Endometrium (tissue), 2 donors: ENCODE data around the gene CACNB1.

Source experiments
- FAIRE-seq: peaks from 2 replicates; lab custom pipeline; 2012; peaks lifted over from hg19 to GRCh38; lab: Jason Lieb, UNC
- donor health status: control.
- donor health status: control.

The CACNB1 gene

GRCh38 chr17:39225959-39226683 lies 28.7 kb upstream of the CACNB1 start:
- no peak for FAIRE-seq

DNA sequence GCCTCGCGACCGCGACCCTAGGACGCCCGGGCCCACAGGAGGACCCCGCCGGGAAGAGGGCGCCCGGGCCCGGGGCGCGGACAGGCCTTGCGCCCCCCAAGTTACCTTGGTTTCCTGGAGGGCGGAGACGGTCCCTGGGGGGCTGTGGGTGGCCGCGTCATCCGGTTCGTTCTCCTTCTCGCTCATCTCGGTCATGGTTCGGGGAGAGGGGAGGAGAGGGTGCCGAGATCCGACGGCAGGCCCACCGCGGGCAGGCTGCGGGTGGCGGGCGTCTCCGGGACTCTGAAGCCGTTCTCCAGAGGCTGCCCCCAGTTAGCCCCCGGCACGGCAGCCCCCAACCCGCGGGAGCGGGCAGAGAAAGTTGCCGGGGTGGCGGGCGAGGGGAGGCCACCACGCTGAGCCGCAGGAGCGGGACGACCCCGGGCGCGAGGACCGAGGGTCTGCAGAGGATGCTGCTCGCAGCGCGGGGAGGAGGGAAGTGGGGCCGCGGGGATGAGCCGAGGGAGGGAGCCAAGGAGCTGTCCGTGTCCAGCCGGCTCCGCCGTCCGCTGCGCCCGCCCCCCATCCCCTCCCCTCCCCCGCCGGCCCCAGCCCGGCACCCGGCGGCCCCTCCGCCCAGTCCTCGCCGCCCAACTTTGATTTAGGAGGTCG lies 28.0 kb upstream of the CACNB1 start, which contains the start of gene STAC2:
TSS of gene STAC2 (minus strand) at position 638 of the 651 bp plus-strand sequence. CDS start at position 195, 443 bp downstream.
- no peak for FAIRE-seq

DNA sequence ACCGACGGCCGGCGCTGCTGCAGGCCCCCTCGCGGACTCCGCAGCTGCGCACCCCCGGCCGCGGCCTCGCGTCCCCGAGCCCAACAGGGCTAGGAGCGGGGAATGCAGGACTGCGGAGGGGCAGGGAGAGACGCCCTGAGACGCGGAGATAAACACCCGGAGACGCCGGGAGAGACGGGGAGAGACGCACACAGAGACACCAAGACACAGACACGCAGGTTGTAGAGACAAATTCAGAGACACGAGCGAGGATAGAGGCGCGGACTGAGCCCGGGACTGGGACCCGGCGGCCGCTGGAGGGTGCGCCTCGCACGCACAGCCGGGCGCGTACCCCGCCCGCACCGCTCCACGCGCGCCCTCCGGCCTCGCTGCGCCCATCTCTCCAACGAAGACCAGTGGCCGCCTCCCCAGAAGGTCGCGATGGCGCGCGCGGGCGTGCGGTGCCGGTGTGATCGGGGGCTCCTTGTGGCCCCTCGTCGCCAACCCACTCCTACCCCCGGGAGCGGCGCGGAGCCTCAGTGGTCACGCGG lies 27.4 kb upstream of the CACNB1 start:
- no peak for FAIRE-seq

DNA sequence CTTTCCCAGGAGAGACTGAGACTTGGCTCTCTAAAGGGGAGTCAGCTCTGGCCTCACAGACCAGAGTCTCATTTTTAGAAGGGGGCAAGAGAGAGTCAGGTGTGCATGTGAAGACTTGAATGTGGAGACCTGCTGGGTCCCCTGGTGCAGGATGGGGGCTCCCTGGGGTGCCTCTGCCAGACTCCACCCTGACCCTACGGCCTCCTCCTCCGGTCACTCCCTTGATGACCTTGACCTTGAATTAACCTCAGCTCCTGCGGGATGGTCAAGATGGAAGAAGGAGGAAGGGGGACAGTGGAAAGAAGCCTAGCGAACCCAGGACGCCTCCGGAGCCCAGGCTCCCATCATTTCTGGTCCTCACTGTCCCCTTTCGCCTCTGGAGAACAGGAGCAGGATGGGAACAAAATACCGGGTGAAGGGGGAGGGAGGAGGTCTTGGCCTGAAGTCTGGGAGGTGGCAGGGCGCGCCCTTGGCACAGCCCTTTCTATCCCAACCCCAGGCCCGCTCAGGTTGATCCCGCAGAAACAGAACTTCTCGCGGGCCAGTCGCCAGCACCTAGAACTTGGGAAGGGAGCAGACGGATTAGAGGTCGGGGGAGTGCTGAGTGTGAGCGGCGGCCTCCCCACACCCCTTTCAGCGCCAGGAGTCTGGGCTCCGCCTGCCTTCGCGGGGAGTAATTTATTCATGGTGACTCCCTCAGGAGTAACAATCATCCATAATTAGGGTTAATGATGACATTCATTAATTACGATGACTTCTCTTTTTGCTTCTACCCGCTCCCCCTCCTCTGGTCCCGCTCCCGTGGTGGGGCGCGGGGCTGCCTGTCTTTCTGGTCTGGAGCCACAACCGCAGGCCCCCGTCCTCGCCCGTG lies 26.7 kb upstream of the CACNB1 start:
- FAIRE-seq: no peak

DNA sequence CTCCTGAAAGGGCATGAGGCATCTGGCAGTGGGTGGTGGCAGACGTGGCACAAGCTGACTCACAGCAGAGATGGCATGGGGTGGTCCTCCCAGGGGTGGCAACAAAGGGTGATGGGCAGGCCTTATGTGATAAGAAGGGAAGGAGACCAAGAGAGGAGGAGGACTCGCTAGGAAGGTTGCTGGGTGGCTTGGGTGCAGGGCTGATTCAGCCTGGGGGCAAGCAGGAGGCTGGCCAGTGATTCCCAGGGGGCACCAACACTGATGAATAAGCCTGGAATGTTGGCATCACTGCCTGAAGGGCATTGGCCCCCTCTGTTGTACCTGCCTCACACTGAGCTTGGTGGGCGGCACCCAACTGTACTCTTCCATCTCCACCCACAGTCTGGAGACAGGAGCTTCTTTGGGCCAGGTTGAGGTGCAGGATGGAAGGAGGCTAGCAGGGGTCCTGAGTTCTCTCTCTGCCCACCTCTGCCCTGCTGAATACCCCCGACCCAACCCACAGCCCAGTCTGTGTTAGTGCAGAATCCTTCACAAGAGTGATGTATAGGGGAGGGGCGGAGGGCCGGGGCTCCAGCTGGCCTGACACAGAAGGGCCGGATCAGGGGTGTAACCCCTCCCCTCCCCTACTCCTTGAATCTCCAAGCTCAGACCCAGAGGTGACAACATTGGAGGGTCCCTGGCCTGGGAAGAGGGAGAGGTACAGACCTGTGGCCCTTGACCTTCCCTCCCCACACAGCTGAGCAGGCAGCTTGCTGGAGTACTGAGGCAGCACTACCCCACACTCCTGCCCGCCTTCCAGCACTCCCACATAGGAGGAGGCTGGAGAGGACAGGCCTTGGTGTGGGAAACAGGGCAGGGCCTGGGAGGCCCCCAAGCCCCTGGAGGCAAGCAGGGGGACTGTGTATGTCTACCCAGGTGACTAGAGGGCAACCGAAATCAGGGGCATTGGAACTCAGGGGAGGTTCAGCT lies 25.7 kb upstream of the CACNB1 start:
- no peak for FAIRE-seq

DNA sequence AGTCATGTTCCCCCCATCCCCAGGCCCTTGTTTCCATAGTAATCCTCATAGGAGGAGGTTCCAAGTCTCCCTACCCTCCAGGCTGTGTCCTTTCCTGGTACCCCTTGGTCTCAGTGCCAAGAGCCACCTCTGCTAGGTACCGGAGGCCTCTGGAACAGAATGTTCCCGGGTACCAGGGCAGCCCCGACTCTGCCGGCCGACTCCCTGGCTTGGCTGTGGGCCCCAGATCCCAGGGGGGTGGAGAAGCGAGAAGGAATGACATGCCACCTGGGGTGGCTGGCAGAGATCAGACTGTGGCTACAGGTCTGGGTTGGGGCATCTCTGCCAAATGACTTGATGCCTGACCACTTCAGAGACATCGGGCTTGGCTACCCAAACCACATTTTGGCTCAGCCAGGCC lies 24.7 kb upstream of the CACNB1 start:
- FAIRE-seq: no peak

- FAIRE-seq: no peak
These were observed 24.1 kb upstream of the CACNB1 start for GRCh38 chr17:39221572-39221971.

DNA sequence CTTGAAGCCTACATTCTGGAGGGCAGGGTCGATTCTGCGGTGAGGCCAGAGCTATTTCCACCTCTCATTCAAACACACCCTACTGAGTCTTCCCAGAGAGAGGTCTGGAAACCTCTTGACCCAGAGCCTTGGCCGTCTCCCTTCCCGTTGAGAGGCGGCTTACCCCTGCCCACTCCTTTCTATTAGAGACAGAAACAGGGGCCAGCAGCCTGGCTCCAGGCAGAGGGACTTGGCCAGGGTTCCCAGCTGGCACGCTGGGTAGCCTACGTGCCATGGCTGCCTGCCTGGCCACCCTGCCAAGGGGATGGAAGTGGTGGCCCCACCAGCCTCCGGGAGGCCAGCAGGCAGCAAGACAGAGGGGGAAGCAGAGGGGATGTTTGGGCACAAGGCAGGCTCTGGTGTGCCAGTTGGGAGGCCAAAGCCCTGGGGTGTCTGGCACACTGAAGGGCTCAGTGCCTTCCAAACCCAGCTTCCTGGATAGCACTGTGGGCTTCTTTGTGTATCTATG lies 22.2 kb upstream of the CACNB1 start:
- no peak for FAIRE-seq

GRCh38 chr17:39218906-39219305 lies 21.4 kb upstream of the CACNB1 start:
- FAIRE-seq: no peak

GRCh38 chr17:39217734-39218369 lies 20.4 kb upstream of the CACNB1 start:
- no peak for FAIRE-seq

- no peak for FAIRE-seq
These were observed 16.4 kb upstream of the CACNB1 start for GRCh38 chr17:39213852-39214251.

DNA sequence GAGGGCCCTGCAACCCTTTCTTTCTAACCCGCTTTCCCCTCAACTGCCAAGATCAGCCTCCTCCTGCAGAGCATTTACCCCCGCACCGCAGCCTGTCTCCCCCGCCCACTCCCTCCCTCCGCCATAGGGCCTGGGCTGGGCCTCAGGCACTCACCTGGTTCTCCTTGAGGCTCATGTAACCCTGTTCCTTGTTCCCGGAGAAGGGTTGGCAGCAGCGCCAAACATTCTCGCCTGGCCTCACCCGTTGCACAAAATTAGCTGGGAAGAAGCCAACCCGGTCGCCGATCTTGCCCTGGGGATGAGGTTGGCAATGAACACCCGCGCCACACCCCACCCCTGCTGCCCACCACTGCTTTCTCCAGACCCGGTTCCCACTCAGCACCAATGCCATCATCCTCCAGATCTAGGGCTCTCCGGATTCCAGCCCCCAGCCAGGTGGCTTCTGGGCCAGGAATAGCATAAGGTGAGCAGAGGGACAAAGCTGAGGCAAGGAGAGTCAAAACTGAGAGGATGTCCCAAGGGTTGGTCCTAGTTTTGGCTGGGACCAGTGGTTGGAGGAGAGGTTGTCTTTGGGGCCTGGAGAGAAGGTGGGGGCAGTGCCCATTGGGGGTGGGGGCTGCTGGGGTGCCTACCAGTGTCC lies 15.5 kb upstream of the CACNB1 start:
- no peak for FAIRE-seq

DNA sequence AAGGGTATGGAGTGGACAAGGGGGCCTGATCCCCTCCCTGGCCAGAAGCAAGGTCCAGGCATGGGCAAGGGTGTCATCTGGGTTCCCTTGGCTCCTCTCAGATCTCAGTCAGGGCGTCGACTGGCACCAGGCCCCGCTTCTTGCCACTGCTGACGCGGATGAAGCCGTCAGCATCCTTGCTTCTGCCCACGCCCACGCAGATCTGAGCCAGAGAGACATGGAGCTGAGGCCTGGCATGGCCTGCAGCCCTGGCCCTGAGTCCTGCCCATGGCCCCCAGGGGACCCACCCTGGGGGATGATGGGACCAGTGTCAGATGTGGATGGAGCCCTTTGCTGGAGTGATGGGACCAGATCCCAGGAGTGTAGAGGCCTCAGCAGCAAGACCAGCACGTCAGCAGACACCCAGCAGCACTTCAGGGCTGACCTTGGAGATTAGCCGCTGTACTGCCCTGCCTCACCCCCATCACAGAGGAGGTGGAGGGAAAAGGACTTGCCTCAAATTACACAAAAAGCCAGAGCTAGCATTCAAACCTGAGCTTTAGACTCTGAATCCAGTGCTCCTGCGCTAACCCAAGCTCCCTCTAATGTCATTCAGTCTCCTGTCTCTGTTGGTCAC lies 14.8 kb upstream of the CACNB1 start:
- no peak for FAIRE-seq

GRCh38 chr17:39210093-39210434 lies 12.6 kb upstream of the CACNB1 start:
- no peak for FAIRE-seq

- FAIRE-seq: no peak
These were observed 12.0 kb upstream of the CACNB1 start for GRCh38 chr17:39209317-39210092.

DNA sequence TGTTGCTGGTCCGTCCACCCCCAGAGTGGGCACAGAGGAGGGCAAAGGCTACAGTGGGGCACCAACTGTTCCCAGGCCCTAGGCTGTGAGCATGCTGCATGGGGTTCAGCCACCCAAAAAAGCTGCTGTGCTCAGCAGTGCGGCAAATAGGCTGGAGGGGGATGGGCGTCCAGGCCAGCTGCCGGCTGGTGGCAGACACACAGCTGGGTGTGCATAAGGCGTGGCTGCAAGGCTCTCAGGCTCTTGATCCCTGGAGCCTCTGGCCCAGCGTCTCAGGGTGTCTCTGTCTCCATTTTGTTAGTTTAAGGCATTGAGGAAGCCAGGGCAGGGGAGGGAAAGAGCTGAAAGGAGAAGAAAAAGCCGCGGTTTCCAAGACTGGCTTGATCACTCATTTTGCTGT lies 11.4 kb upstream of the CACNB1 start:
- no peak for FAIRE-seq

DNA sequence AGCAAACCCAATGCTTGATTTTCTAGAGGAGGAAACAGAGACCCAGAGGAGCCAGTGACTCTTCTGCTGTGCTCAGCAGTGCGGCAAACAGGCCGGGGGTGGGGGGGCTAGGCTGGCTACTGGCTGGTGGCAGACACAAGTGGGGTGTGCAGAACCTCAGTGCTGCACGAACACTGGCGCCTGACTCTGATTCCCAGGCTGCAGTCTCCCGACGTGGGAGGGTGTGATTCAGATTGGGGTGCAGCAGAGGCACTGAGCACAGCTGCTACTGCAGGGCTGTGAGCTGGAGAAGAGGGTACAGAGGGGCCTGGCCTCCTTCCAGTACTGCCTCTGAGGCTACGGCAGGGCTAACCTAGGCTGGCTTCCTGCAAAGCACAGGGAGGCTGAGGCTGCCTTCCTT lies 10.7 kb upstream of the CACNB1 start:
- no peak for FAIRE-seq

DNA sequence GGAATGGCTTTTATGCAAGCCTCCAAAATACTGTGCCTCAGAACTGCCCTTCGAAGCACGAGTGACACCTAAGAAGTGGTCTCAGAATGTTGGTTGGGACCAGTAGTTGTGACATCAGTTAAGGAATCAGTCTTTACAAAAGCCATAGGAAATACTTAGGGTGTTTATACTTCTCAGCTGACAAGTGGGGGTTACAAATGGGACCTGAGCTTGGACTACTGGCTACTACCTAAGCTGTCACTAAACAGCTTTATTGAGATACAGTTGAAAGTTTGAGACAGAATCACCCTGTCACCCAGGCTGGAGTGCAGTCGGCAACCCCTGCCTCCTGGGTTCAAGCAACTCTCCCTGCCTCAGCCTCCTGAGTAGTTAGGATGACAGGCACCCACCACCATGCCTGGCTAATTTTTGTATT lies 7.7 kb upstream of the CACNB1 start:
- FAIRE-seq: no peak

DNA sequence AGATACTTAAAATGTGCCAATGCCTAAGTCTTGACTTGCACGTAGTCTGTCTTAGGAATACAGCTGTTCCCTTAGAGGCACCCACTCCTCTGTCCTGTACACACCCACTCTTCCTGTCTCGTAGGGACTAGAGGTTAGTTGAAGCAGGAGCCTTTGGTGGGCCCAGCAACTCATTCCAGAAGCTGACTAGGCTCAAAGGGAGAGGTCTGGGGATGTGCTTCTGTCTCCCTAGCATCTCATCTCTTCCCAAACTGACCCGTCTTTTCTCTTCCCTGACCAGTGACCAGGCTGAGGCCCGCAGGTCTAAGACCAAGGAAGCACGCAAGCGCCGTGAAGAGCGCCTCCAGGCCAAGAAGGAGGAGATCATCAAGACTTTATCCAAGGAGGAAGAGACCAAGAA lies 6.8 kb upstream of the CACNB1 start:
- no peak for FAIRE-seq
